ENCODE results near the gene OR2AT4.

OR2AT4 gene

GRCh38 chr11:75076671-75077070, 20.0 kb downstream of the OR2AT4 start:
- no peaks in the 10 kb centered on the region for H3K4me1 ChIP-seq (ENCODE audit: low read length)
- no peaks in the 10 kb centered on the region for H3K79me2 ChIP-seq (ENCODE audit: low read length)
- no peaks in the 10 kb centered on the region for H3K27me3 ChIP-seq (replicated peaks; ENCODE audit: insufficient read depth, low read length)
- TF ChIP-seq CTCF (IDR thresholded peaks at IDR 0.05; ENCODE audit: low read length) (no peak), EZH2phosphoT487 (IDR thresholded peaks at IDR 0.05; ENCODE audit: low read length) (no peak), EZH2 (optimal IDR thresholded peaks at IDR 0.05; ENCODE audit: low read depth, low read length) (no peak)
- H3F3A ChIP-seq (ENCODE audit: insufficient read depth, low read length) = no peaks in the 10 kb centered on the region
- DNase-seq = no peak
- H3K36me3 ChIP-seq (replicated peaks; ENCODE audit: insufficient read depth, low read length) = no peaks in the 10 kb centered on the region
- no peaks in the 10 kb centered on the region for H4K20me1 ChIP-seq (ENCODE audit: insufficient read depth, low read length)
- H3K9me2 ChIP-seq (replicated peaks; ENCODE audit: insufficient read depth, low read length) = no peaks in the 10 kb centered on the region
- H3K4me3 ChIP-seq (ENCODE audit: low read length) = no peak overlapping the region
- H3K27ac ChIP-seq (ENCODE audit: low read length) = no peak overlapping the region
- no peak overlapping the region for H2AFZ ChIP-seq (ENCODE audit: low read length)
- H3K9ac ChIP-seq (ENCODE audit: low read length) = no peak overlapping the region
- no peak overlapping the region for H3K4me2 ChIP-seq (ENCODE audit: low read depth, low read length)
- H3K9me3 ChIP-seq (replicated peaks; ENCODE audit: insufficient read depth, low read length) = no peaks in the 10 kb centered on the region

- no peaks in the 10 kb centered on the region for H3K9me3 ChIP-seq (replicated peaks; ENCODE audit: insufficient read depth, low read length)
- DNase-seq = no peak
- H4K20me1 ChIP-seq (ENCODE audit: insufficient read depth, low read length) = no peaks in the 10 kb centered on the region
- peaks cover 2% of the 10 kb centered on the region; the same call in 1 of the 2 replicates for H3F3A ChIP-seq (ENCODE audit: insufficient read depth, low read length)
- no peak overlapping the region for H3K9ac ChIP-seq (ENCODE audit: low read length)
- no peak overlapping the region for H3K4me2 ChIP-seq (ENCODE audit: low read depth, low read length)
- no peak overlapping the region for H3K4me3 ChIP-seq (ENCODE audit: low read length)
- no peaks in the 10 kb centered on the region for H3K36me3 ChIP-seq (replicated peaks; ENCODE audit: insufficient read depth, low read length)
- H3K9me2 ChIP-seq (replicated peaks; ENCODE audit: insufficient read depth, low read length) = no peaks in the 10 kb centered on the region
- H2AFZ ChIP-seq (ENCODE audit: low read length) = no peak overlapping the region
- TF ChIP-seq CTCF (IDR thresholded peaks at IDR 0.05; ENCODE audit: low read length) (no peak), EZH2phosphoT487 (IDR thresholded peaks at IDR 0.05; ENCODE audit: low read length) (no peak), EZH2 (optimal IDR thresholded peaks at IDR 0.05; ENCODE audit: low read depth, low read length) (no peak)
- no peak overlapping the region for H3K27ac ChIP-seq (ENCODE audit: low read length)
- no peaks in the 10 kb centered on the region for H3K79me2 ChIP-seq (ENCODE audit: low read length)
- H3K27me3 ChIP-seq (replicated peaks; ENCODE audit: insufficient read depth, low read length) = no peaks in the 10 kb centered on the region
- peaks cover 15% of the 10 kb centered on the region for H3K4me1 ChIP-seq (ENCODE audit: low read length)
These were observed 23.1 kb downstream of the OR2AT4 start for GRCh38 chr11:75073459-75074190.

GRCh38 chr11:75072582-75072981, 24.1 kb downstream of the OR2AT4 start:
- TF ChIP-seq EZH2phosphoT487 (IDR thresholded peaks at IDR 0.05; ENCODE audit: low read length) (no peak), CTCF (IDR thresholded peaks at IDR 0.05; ENCODE audit: low read length) (no peak), EZH2 (optimal IDR thresholded peaks at IDR 0.05; ENCODE audit: low read depth, low read length) (no peak)
- H3K4me2 ChIP-seq (ENCODE audit: low read depth, low read length) = no peak overlapping the region
- H3K4me3 ChIP-seq (ENCODE audit: low read length) = no peak overlapping the region
- no peak overlapping the region for H3K27ac ChIP-seq (ENCODE audit: low read length)
- H3K27me3 ChIP-seq (replicated peaks; ENCODE audit: insufficient read depth, low read length) = no peaks in the 10 kb centered on the region
- no peak overlapping the region for H3K9ac ChIP-seq (ENCODE audit: low read length)
- no peak for DNase-seq
- no peaks in the 10 kb centered on the region for H3K36me3 ChIP-seq (replicated peaks; ENCODE audit: insufficient read depth, low read length)
- H3K4me1 ChIP-seq (ENCODE audit: low read length) = peaks cover 15% of the 10 kb centered on the region
- H3F3A ChIP-seq (ENCODE audit: insufficient read depth, low read length) = peaks cover 2% of the 10 kb centered on the region; the same call in 1 of the 2 replicates
- no peak overlapping the region for H2AFZ ChIP-seq (ENCODE audit: low read length)
- no peaks in the 10 kb centered on the region for H3K9me2 ChIP-seq (replicated peaks; ENCODE audit: insufficient read depth, low read length)
- no peaks in the 10 kb centered on the region for H3K79me2 ChIP-seq (ENCODE audit: low read length)
- no peaks in the 10 kb centered on the region for H4K20me1 ChIP-seq (ENCODE audit: insufficient read depth, low read length)
- no peaks in the 10 kb centered on the region for H3K9me3 ChIP-seq (replicated peaks; ENCODE audit: insufficient read depth, low read length)

Measured in MM.1S (cell line).